ENCODE results near the gene VWA5B2.

- no peak for TF ChIP-seq YY1 (IDR thresholded peaks at IDR 0.05; ENCODE audit: extremely low read depth, insufficient replicate concordance, low read depth, low read length)
- no peak for TF ChIP-seq CTCF (IDR thresholded peaks at IDR 0.05 in 2 of 3, conservative IDR thresholded peaks at IDR 0.05 in 1 of 3; ENCODE audit: borderline replicate concordance in 1 of 3, insufficient read depth in 1 of 3, low read depth in 2 of 3, low read length in 2 of 3)
Observed at GRCh38 chr3:184239221-184239620, 9.8 kb downstream of the VWA5B2 start.
